ENCODE results near the gene FASTKD3. TPM values are rescaled to one million over a fixed set of nuclear protein-coding genes. Genes with fewer than 3 reads are reported as not detected.

The FASTKD3 gene
- polyA plus RNA-seq, 1 donor from 2014 or later = 27.8 TPM

DNA sequence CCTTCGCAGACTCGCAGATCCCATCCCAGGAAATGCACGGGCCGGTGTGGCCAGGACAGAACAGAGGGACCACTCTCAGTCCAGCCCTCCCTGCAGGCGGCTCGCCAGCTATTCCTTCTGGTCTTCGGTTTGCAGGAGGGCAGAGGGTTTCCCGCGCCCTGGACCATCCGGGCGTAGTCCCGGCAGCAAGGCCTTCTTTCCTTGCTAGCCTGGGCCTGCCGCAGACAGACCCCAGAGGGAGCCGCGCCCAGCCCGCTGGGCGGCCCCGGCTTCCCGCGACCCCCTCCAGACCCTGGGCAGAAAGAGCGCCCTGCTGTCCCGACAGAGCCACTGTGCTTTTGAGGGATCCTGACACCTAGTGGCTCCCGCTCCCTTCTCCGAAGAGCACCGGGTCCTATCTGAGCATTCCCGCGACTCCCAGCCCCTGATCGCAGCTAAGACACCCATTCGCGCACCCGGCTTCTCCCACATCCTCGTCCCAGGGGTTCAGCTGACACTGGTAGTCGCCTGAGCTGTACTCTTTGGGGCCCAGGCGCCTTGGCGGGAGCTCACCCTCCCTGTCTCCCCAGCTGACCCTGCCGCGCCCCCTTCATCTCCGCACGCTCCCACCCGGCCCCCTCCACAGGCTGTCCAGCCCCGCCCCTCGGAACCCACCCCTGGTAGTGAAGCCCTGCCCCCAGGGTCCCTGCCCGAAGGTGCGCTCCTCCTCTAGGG, 19.0 kb downstream of the FASTKD3 start:
- Histone ChIP-seq H3K9me2 (ENCODE audit: insufficient read depth, low read length) (no peaks in the 10 kb centered on the region), H3K27me3 (ENCODE audit: insufficient read depth, low read depth, low read length) (peaks cover 15% of the 10 kb centered on the region), H4K20me1 (ENCODE audit: insufficient read depth) (no peaks in the 10 kb centered on the region), H3K79me2 (replicated peaks; ENCODE audit: insufficient read depth, low read length) (no peaks in the 10 kb centered on the region), H2AFZ (ENCODE audit: low read depth, low read length) (peak overlapping the region; percentile 30), H3F3A (ENCODE audit: insufficient read depth, low read length, poor library complexity, severe bottlenecking) (no peaks in the 10 kb centered on the region), H3K4me3 (ENCODE audit: low read length) (peak overlapping the region; percentile 67), H3K9me3 (ENCODE audit: low read length) (no peaks in the 10 kb centered on the region), H3K27ac (ENCODE audit: low read length) (no peak overlapping the region), H3K9ac (ENCODE audit: low read length) (peak overlapping the region; percentile 49), H3K36me3 (ENCODE audit: insufficient read depth, low read length) (no peaks in the 10 kb centered on the region), H3K4me2 (ENCODE audit: low read length) (peak overlapping the region; percentile 68)
- TF ChIP-seq MXI1 (conservative IDR thresholded peaks at IDR 0.05; ENCODE audit: poor library complexity, severe bottlenecking) (no peak), TAF1 (IDR thresholded peaks at IDR 0.05; ENCODE audit: low read depth) (no peak), RAD21 (conservative IDR thresholded peaks at IDR 0.05) (peak; percentile 49), POLR2AphosphoS5 (IDR thresholded peaks at IDR 0.05) (no peak), EZH2 (IDR thresholded peaks at IDR 0.05; ENCODE audit: borderline replicate concordance, insufficient read depth, low read length, poor library complexity, severe bottlenecking) (no peak), SMC3 (conservative IDR thresholded peaks at IDR 0.05; ENCODE audit: poor library complexity) (peak; percentile 65), EP300 (conservative IDR thresholded peaks at IDR 0.05; ENCODE audit: poor library complexity, severe bottlenecking) (no peak)
- TF ChIP-seq, protein P1, sequence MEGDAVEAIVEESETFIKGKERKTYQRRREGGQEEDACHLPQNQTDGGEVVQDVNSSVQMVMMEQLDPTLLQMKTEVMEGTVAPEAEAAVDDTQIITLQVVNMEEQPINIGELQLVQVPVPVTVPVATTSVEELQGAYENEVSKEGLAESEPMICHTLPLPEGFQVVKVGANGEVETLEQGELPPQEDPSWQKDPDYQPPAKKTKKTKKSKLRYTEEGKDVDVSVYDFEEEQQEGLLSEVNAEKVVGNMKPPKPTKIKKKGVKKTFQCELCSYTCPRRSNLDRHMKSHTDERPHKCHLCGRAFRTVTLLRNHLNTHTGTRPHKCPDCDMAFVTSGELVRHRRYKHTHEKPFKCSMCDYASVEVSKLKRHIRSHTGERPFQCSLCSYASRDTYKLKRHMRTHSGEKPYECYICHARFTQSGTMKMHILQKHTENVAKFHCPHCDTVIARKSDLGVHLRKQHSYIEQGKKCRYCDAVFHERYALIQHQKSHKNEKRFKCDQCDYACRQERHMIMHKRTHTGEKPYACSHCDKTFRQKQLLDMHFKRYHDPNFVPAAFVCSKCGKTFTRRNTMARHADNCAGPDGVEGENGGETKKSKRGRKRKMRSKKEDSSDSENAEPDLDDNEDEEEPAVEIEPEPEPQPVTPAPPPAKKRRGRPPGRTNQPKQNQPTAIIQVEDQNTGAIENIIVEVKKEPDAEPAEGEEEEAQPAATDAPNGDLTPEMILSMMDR (IDR thresholded peaks at IDR 0.05; ENCODE audit: poor library complexity, severe bottlenecking) = peak; percentile 62
- TF ChIP-seq, protein P2, sequence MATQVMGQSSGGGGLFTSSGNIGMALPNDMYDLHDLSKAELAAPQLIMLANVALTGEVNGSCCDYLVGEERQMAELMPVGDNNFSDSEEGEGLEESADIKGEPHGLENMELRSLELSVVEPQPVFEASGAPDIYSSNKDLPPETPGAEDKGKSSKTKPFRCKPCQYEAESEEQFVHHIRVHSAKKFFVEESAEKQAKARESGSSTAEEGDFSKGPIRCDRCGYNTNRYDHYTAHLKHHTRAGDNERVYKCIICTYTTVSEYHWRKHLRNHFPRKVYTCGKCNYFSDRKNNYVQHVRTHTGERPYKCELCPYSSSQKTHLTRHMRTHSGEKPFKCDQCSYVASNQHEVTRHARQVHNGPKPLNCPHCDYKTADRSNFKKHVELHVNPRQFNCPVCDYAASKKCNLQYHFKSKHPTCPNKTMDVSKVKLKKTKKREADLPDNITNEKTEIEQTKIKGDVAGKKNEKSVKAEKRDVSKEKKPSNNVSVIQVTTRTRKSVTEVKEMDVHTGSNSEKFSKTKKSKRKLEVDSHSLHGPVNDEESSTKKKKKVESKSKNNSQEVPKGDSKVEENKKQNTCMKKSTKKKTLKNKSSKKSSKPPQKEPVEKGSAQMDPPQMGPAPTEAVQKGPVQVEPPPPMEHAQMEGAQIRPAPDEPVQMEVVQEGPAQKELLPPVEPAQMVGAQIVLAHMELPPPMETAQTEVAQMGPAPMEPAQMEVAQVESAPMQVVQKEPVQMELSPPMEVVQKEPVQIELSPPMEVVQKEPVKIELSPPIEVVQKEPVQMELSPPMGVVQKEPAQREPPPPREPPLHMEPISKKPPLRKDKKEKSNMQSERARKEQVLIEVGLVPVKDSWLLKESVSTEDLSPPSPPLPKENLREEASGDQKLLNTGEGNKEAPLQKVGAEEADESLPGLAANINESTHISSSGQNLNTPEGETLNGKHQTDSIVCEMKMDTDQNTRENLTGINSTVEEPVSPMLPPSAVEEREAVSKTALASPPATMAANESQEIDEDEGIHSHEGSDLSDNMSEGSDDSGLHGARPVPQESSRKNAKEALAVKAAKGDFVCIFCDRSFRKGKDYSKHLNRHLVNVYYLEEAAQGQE (IDR thresholded peaks at IDR 0.05; ENCODE audit: borderline replicate concordance) = no peak

DNA sequence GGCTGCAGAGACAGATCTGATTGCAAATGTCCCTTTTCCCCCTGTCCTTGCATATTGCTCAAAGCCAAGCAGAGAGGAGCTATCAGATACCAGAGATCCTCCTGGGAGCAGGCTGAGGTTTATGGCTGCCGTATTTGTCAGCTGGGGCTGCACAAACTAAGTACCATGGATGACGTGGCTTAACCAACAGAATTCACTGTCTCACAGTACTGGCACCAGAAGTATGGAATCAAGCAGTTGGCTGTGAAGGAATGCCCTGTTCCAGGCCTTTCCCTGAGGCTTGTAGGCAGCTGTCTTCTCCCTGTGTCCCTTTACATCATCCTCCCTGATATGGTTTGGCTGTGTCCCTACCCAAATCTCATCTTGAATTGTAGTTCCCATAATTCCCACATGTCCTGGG, 20.5 kb downstream of the FASTKD3 start:
- H3K27me3 ChIP-seq (ENCODE audit: insufficient read depth, low read depth, low read length) = peaks cover 15% of the 10 kb centered on the region
- no peaks in the 10 kb centered on the region for H3K36me3 ChIP-seq (ENCODE audit: insufficient read depth, low read length)
- no peaks in the 10 kb centered on the region for H3K9me2 ChIP-seq (ENCODE audit: insufficient read depth, low read length)
- TF ChIP-seq POLR2AphosphoS5 (IDR thresholded peaks at IDR 0.05) = no peak
- TF ChIP-seq, protein P2 (IDR thresholded peaks at IDR 0.05; ENCODE audit: borderline replicate concordance) = no peak
- no peaks in the 10 kb centered on the region for H3K9me3 ChIP-seq (ENCODE audit: low read length)
- no peak overlapping the region for H3K4me3 ChIP-seq (ENCODE audit: low read length)
- H3K79me2 ChIP-seq (replicated peaks; ENCODE audit: insufficient read depth, low read length) = no peaks in the 10 kb centered on the region
- no peak overlapping the region for H3K27ac ChIP-seq (ENCODE audit: low read length)
- no peaks in the 10 kb centered on the region for H3F3A ChIP-seq (ENCODE audit: insufficient read depth, low read length, poor library complexity, severe bottlenecking)
- no peaks in the 10 kb centered on the region for H4K20me1 ChIP-seq (ENCODE audit: insufficient read depth)
- no peak overlapping the region for H2AFZ ChIP-seq (ENCODE audit: low read depth, low read length)
- H3K9ac ChIP-seq (ENCODE audit: low read length) = no peak overlapping the region
- no peak overlapping the region for H3K4me2 ChIP-seq (ENCODE audit: low read length)
